Activated CD4-positive, CD25-positive, alpha-beta regulatory T cell (primary cell): Measurements from ENCODE around the gene FSHR.

Source experiments
- DNase-seq, 4 experiments: peaks; one replicate each; lab custom pipeline; 2025; lab: John Stamatoyannopoulos, UW

FSHR gene

DNA sequence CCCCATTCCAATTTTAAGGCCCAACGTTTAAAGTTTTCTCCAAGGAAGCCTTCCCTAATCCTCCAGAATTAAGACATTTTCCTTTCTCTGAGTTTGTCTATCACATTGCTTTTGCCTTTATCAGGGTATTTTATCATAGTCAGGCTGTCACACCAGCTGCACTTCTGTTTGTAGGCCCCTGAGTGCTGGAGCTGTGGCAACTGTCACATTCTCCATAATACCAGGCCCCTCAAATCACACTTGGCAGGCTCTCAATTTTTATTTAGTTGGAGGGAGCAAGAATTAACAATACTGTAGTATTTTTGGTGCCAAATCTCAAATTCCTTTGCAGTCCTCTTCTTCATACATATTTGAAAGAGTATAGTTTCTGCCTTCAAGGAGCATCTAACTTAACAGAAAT, 122.2 kb downstream of the FSHR start:
- no peak for DNase-seq

- DNase-seq, result no peak
These were observed 124.9 kb downstream of the FSHR start for GRCh38 chr2:49029406-49029805.

GRCh38 chr2:49028101-49028500, 126.2 kb downstream of the FSHR start:
- no peak for DNase-seq

GRCh38 chr2:49026706-49027105, 127.6 kb downstream of the FSHR start:
- no peak for DNase-seq

DNA sequence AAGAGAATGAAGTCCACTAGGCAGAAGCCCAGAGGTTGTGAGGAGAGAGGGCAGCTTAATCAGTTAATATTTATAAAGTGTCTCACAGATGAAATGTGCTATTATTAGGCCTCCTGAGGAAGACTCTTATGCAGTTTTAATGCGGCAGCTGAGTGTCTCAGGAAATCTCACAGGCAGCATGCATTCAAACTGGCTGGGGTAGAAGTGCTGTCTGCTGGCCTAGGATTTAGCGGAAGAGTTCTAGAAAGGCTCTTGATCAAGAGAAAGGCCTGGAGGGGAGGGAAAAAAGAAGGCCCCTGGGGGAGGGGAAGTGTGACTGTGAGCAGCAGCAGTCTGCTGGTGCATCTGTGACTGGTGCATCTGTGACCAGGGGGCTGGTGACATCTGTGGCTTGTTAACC, 133.0 kb downstream of the FSHR start:
- no peak for DNase-seq

- no peak for DNase-seq
These were observed 149.1 kb downstream of the FSHR start for GRCh38 chr2:49005261-49005660.

DNA sequence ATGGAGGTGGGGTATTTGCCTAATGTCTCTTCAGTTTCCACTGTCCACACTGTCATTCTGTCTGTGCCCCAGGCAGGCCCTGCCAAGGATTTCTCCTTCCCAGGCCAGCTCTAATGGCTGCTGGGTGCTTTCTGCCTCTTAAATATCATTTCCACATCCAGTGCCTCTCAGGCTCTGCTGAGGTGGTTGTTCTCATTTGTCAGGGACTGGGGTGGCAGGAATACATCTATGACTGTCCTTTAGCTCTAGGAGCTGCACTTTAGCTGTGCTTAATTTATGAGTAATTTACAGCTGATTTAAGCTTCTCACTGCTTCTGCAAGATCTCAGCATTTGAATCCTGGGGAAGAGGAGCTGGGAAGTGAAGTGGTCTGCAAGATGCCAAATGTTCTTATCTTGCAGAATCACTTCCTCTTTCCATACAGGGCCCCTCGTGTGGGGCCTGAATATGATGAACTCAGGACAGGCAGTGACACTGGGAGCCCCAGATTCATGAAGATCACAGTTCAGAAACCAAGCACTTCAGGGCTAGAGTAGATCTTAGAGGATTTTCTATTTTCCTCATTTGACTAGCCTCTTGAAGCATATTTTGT, 150.2 kb downstream of the FSHR start:
- no peak for DNase-seq

- no peak for DNase-seq
These were observed 151.1 kb downstream of the FSHR start for GRCh38 chr2:49003201-49003600.

DNA sequence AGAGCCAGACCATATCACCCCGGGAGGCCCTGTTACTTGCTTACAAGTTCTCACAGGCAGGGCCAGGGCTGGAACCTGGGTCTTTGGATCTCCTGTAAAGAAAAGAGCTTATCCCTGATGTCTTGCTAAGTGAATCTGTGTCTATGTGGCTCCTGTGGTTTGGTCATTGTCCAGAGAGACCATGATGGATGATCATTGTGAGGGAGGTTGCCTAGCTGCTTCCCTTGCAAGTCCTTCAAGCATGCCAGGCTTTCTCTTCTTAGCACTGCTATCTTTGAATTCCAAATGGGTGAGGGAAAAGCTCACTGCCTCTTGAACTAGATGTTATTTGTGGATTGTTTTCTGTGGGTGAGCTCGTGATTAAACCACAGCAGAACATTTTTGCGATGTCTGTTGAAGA, 151.6 kb downstream of the FSHR start:
- no peak for DNase-seq

DNA sequence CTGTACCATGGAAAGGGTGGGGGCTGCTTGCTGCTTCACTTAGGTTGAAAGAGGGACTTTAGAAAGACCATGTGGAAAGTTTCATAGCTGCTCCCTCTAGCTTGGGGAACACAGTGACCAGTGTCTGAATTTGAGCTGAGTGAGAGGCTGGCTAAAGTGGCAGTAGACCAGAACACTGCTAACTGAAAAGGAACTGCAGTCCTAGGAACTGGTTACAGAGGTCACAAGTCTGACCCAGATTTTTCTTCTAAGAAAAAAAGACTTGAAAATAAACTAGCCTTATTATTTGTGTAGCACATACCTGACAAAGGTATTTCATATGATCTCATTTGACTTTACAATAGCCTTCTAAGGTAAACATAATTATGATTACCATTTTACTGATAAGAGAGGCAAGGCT, 153.6 kb downstream of the FSHR start:
- no peak for DNase-seq

- DNase-seq, result no peak
These were observed 155.9 kb downstream of the FSHR start for GRCh38 chr2:48998449-48998848.

GRCh38 chr2:48993576-48993975, 160.7 kb downstream of the FSHR start:
- no peak for DNase-seq

- DNase-seq, result no peak
These were observed 162.7 kb downstream of the FSHR start for GRCh38 chr2:48991415-48992131.

DNA sequence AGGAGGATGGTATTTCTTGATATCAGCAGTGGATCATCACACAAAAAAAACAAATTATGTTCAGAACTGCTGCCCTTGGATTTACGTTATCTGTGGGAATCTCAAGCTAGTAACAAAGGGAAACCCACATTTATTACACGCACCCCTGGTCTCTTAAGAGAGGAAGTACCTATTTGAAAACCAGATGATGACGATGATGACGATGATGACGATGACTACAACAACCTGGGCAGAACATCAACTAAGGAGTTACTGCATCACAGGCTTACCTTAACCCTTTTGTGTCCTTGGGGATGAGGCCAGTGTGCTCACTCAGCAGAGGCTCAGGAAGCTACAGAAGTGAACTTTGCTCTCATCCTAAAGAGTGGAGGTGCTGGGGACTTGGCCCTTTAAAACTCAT, 169.4 kb downstream of the FSHR start:
- DNase-seq, result no peak

- no peak for DNase-seq
These were observed 170.8 kb downstream of the FSHR start for GRCh38 chr2:48983551-48983950.

DNA sequence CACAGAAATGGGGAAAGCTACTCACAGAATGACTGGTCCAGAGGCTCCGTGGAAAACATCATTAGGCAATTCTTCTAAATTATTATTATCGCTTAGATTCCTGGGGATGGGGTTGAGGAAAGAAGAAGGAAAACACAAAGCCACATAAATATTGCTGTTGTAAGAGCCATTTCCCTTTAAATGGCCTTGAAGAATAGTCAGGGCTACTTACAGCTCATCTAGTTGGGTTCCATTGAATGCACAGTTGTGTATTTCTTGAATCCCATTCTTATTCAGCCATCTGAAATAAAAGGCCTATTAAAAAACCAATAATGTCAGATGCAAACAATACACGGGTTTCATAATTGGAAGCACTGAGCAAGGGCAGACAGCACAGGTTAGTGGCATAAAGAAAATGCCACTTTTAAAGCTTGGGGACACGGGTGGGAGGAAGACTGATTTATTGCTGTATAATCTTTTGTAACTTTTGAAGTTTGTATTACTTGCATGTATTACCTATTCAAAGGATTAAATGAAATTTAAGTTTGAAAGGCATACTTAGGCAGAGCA, 171.4 kb downstream of the FSHR start:
- no peak for DNase-seq

DNA sequence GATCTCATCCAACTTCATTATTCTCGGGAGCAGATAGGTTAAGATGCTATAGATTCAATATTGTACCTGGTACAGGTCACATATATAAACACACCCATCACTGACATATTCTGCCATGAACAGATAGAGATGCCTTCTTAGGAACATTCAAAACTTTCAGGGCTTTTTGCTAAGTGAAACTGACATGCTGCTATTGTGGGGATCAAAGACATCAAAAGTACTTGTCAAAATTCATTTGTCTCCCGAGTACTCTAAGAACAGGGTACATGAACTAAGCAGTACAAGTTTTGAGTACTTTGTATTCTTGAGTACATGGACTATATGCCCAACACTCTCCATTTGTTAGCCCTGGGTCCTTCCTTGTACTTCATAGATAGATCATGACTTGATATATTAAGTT, 173.5 kb downstream of the FSHR start:
- no peak for DNase-seq

- DNase-seq, result no peak
These were observed 174.6 kb downstream of the FSHR start for GRCh38 chr2:48979691-48980090.

GRCh38 chr2:48978131-48978530, 176.2 kb downstream of the FSHR start:
- DNase-seq, result no peak

DNA sequence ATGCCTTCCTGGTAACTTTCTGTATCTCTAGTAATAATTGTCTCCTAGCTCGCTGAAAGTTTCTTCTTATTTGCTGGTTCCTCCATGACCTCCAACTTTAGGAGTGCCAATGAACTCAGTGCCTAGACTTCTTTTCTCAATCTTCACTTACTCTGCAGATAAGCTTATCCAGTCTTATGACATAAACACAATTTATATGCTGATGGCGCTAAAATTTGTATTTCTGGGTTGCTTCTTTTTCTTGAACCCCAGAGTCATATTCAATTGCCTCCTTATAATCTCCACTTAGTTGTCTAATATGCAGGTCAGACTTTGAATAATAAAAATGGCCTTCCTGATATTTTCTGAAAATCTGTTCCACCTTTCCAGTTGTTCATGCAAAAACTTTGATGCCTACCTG, 182.5 kb downstream of the FSHR start:
- no peak for DNase-seq

DNA sequence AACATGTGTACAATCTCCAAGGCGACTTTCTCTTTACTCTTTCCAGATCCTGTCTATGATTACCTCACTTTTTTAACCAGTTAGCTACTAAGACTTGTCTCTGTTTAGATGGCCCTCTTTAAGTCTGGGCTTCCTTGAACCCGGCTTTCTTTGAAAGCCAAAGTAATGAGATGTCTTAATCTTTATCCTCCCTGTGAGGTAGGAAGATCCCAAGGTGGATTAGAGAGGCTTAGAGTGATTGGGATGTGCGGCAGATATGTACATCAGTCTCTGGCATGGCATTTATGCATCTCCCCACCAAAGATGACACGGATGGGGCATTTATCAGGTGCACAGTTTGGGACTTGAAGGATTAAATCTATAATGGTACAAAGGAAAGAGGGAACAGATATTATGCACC, 186.3 kb downstream of the FSHR start:
- DNase-seq, result no peak

DNA sequence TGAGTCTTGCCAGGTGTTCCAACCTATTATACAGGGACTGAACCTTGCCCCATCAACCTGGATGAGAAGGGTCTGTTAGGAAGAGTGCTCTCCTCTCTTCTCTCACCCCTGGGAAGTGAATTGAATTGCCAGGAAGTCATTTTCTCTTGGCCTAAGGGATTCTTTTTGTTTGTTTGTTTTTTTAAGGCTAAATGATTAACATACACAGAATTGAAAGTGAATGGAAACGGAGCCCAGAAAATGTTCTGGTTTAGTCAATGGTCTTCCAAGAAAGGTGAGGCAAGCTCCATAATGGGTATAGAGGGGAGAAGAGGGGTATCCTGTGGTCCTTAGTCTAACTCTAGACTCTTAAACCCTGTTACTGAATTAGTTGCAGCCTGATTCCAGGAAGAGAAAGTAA, 189.1 kb downstream of the FSHR start:
- no peak for DNase-seq

DNA sequence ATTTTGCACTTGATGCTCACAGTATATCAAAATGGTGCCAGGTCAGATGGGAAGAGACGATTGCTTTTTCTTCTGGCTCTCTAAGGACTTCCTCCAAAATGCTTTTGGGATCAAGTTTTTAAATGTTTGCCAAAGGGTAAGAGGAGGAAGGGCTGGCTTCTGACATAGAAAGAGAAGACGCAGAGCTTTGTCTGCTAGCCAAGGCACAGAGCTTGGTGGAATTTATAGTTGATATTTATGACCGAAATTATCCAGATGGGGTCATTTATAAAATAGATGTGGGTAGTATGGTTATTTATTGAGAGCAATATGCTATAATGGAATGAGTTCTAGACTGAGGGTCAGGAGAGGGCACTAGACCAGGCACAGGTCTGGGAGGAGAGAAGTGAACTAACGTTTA, 193.3 kb downstream of the FSHR start:
- DNase-seq, result no peak

GRCh38 chr2:48954935-48955334, 199.4 kb downstream of the FSHR start:
- DNase-seq, result no peak
